HCT116 (cell line): ENCODE results near the gene IRGQ.

Experiments used
- CTCF ChIP-seq, 3 experiments: fragments of 200-600 bp in 1 of 3; sonication (generic) in 1 of 3; IDR thresholded peaks in 2 of 3; conservative IDR thresholded peaks in 1 of 3; 2 replicates each; pipeline ENCODE4 v1.5.1; 2012 to 2017; ENCODE audit warnings: low read depth in 2 of 3, low read length in 2 of 3, antibody characterized with exemption in 1 of 3, borderline replicate concordance in 1 of 3, control low read depth in 1 of 3, mild to moderate bottlenecking in 1 of 3, mixed read lengths in 1 of 3, mixed run types in 1 of 3, moderate library complexity in 1 of 3; ENCODE audit not compliant: insufficient read depth in 1 of 3
- MAX ChIP-seq: IDR thresholded peaks from 2 replicates; pipeline ENCODE4 v1.6.1; 2012
- POLR2A ChIP-seq: IDR thresholded peaks from 2 replicates; pipeline ENCODE4 v1.7.0; 2011; ENCODE audit warnings: borderline replicate concordance; ENCODE audit not compliant: insufficient read depth, insufficient read length; ENCODE audit errors: extremely low read depth
- REST ChIP-seq: IDR thresholded peaks from 2 replicates; pipeline ENCODE4 v1.6.1; 2012; ENCODE audit warnings: low read depth
- TCF7L2 ChIP-seq: IDR thresholded peaks from 2 replicates; pipeline ENCODE4 v1.7.0; 2011; ENCODE audit warnings: borderline replicate concordance, inconsistent platforms; ENCODE audit not compliant: insufficient read depth, insufficient read length; ENCODE audit errors: extremely low read depth
- YY1 ChIP-seq: IDR thresholded peaks from 2 replicates; pipeline ENCODE4 v1.6.1; 2011; ENCODE audit warnings: low read length, low read depth, moderate library complexity, mild to moderate bottlenecking; ENCODE audit not compliant: insufficient replicate concordance; ENCODE audit errors: extremely low read depth

- TF ChIP-seq CTCF (IDR thresholded peaks at IDR 0.05 in 2 of 3, conservative IDR thresholded peaks at IDR 0.05 in 1 of 3; ENCODE audit: borderline replicate concordance in 1 of 3, insufficient read depth in 1 of 3, low read depth in 2 of 3, low read length in 2 of 3) (no peak), REST (no peak), YY1 (no peak), MAX (no peak), POLR2A (no peak), TCF7L2 (no peak)
Observed at GRCh38 chr19:43638214-43638994, 42.5 kb upstream of the IRGQ start.
